CD14-positive monocyte (primary cell): ENCODE results near the gene DCC. TPM values are rescaled to one million over a fixed set of nuclear protein-coding genes. Genes with fewer than 3 reads are reported as not detected.

Experiments used
- DNase-seq, 3 donors: peaks; one replicate each; pipeline ENCODE4 v3.0.0-alpha.2; 2011 to 2022
- H2AFZ ChIP-seq: 2 replicates; pipeline ENCODE4 v1.6.0; 2012; ENCODE audit warnings: mild to moderate bottlenecking, low read depth, low read length, inconsistent platforms; ENCODE audit not compliant: insufficient read depth, poor library complexity, severe bottlenecking
- H3K27ac ChIP-seq, 2 donors: 1 replicate in 1 of 2; 2 replicates in 1 of 2; pipeline ENCODE4 v1.5.1; 2012 to 2013; ENCODE audit warnings: low read length in 2 of 2, control low read depth in 1 of 2, inconsistent platforms in 1 of 2, low read depth in 1 of 2, mild to moderate bottlenecking in 1 of 2
- H3K27me3 ChIP-seq, 2 donors: one replicate each; pipeline versions ENCODE4 v1.6.0 to v1.6.1; 2011 to 2013; ENCODE audit warnings: low read length in 2 of 2; ENCODE audit not compliant: control insufficient read depth in 2 of 2, insufficient read depth in 2 of 2
- H3K36me3 ChIP-seq, 2 donors: replicated peaks in 1 of 2; 1 replicate in 1 of 2; 2 replicates in 1 of 2; pipeline versions ENCODE4 v1.5.1 to v1.6.1; 2012 to 2013; ENCODE audit warnings: low read length in 2 of 2, control low read depth in 1 of 2, inconsistent platforms in 1 of 2, mild to moderate bottlenecking in 1 of 2; ENCODE audit not compliant: insufficient read depth in 2 of 2, control insufficient read depth in 1 of 2
- H3K4me1 ChIP-seq, 2 donors: 1 replicate in 1 of 2; 2 replicates in 1 of 2; pipeline versions ENCODE4 v1.5.1 to v1.6.1; 2012 to 2013; ENCODE audit warnings: low read length in 2 of 2, control low read depth in 1 of 2, inconsistent platforms in 1 of 2, mild to moderate bottlenecking in 1 of 2, moderate library complexity in 1 of 2; ENCODE audit not compliant: insufficient read depth in 2 of 2, control insufficient read depth in 1 of 2
- H3K4me2 ChIP-seq: replicated peaks from 2 replicates; pipeline ENCODE3; 2012; ENCODE audit warnings: low read length, moderate library complexity, mild to moderate bottlenecking; ENCODE audit not compliant: poor library complexity, severe bottlenecking; ENCODE audit errors: extremely low read depth
- H3K4me3 ChIP-seq, 3 experiments: fragments of 200-600 bp in 1 of 3; sonication (generic) in 1 of 3; replicated peaks in 1 of 3; 1 replicate in 2 of 3; 2 replicates in 1 of 3; pipeline ENCODE4 v1.5.1; 2011 to 2013; ENCODE audit warnings: low read length in 3 of 3, mild to moderate bottlenecking in 3 of 3, control low read depth in 2 of 3, low read depth in 2 of 3, inconsistent platforms in 1 of 3, moderate library complexity in 1 of 3
- H3K79me2 ChIP-seq: 2 replicates; pipeline ENCODE4 v1.6.0; 2012; ENCODE audit warnings: mild to moderate bottlenecking, control low read depth, inconsistent platforms, low read length, moderate library complexity; ENCODE audit not compliant: insufficient read depth
- H3K9ac ChIP-seq: 2 replicates; pipeline ENCODE4 v1.6.0; 2017; ENCODE audit warnings: low read length, mild to moderate bottlenecking; ENCODE audit not compliant: insufficient read depth, poor library complexity, severe bottlenecking
- H3K9me3 ChIP-seq, 2 donors: replicated peaks in 1 of 2; 1 replicate in 1 of 2; 2 replicates in 1 of 2; pipeline versions ENCODE4 v1.5.1 to v1.6.1; 2012 to 2013; ENCODE audit warnings: low read length in 2 of 2, control low read depth in 1 of 2; ENCODE audit not compliant: control insufficient read depth in 1 of 2, insufficient read depth in 1 of 2
- H4K20me1 ChIP-seq: 2 replicates; pipeline ENCODE4 v1.6.0; 2012; ENCODE audit warnings: mild to moderate bottlenecking, low read length, control low read depth, moderate library complexity; ENCODE audit not compliant: insufficient read depth
- H3K27ac Mint-ChIP-seq, 7 donors: one replicate each; pipeline ENCODE4 v1.8.0; 2020; ENCODE audit warnings: mild to moderate bottlenecking in 7 of 7, mixed read lengths in 7 of 7, moderate library complexity in 6 of 7, inconsistent platforms in 2 of 7
- H3K27me3 Mint-ChIP-seq, 3 donors: one replicate each; pipeline ENCODE4 v1.8.0; 2021 to 2022; ENCODE audit warnings: low read depth in 3 of 3, mild to moderate bottlenecking in 3 of 3, mixed read lengths in 3 of 3, moderate library complexity in 3 of 3, inconsistent platforms in 1 of 3
- H3K36me3 Mint-ChIP-seq, 2 donors: one replicate each; pipeline ENCODE4 v1.8.0; 2020; ENCODE audit warnings: mixed read lengths in 2 of 2, inconsistent platforms in 1 of 2, mild to moderate bottlenecking in 1 of 2
- H3K4me1 Mint-ChIP-seq: one replicate; pipeline ENCODE4 v1.8.0; 2020; ENCODE audit warnings: mild to moderate bottlenecking, mixed read lengths
- H3K4me3 Mint-ChIP-seq, 2 donors: one replicate each; pipeline ENCODE4 v1.8.0; 2020; ENCODE audit warnings: mild to moderate bottlenecking in 2 of 2, mixed read lengths in 2 of 2, moderate library complexity in 1 of 2
- H3K9me3 Mint-ChIP-seq, 7 donors: one replicate each; pipeline ENCODE4 v1.8.0; 2020 to 2022; ENCODE audit warnings: mixed read lengths in 7 of 7, mild to moderate bottlenecking in 6 of 7, moderate library complexity in 6 of 7, inconsistent platforms in 2 of 7
- WGBS: methylation state at CpG from one replicate; pipeline ENCODE4 v1.1.5; 2013; ENCODE audit warnings: missing lambda C conversion rate; ENCODE audit not compliant: insufficient coverage; 5-methylcytosine and 5-hydroxymethylcytosine counted together
- intact Hi-C, 2 donors: fragments of 100-400 bp; cut with micrococcal nuclease; formaldehyde crosslinking; loops; one replicate each; pipeline versions ENCODE4 v1.15.0 to v1.15.1; 2023
- polyA plus RNA-seq, 3 donors: library from polyadenylated mRNA; depleted of rRNA in 1 of 3; unstranded in 2 of 3; stranded (reverse) in 1 of 3; fragments of 300-500 nt in 2 of 3; fragments of >200 nt in 1 of 3; fragmentation: Illumina TruSeq in 2 of 3; gene quantifications; 1 replicate in 2 of 3; 2 replicates in 1 of 3; pipeline ENCODE4 v1.2.3, GENCODE V29; 2012 to 2021
- TF ChIP-seq, protein P1 (sequence below): fragments of 200-600 bp; IDR thresholded peaks from one replicate; pipeline ENCODE4 v1.8.0; 2022; ENCODE audit warnings: antibody characterized with exemption, mild to moderate bottlenecking

Gene DCC
- polyA plus RNA-seq, 3 donors = not detected

DNA sequence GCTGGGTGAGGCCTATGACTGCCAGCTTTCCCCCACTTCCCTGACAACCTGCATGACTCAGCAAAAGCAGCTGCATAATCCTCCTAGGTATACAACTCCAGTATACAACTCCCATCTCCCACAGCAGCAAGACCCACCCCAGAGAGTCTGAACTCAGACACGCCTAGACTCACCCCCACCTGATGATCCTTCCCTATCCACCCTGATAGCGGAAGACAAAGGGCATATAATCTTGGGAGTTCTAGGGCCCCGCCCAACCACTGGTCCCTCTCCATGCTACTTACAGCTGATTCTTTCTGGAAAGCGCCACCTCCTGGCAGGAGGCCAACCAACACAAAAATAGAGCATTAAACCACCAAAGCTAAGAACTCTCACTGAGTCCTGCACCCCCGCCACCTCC, 296.5 kb downstream of the DCC start:
- H3K4me1 ChIP-seq = no peaks in the 10 kb centered on the region
- no peaks in the 10 kb centered on the region for H3K27me3 ChIP-seq
- DNase-seq = no peak
- Mint-ChIP-seq H3K9me3 (peaks cover 0 to 19% (median 6%) of the 10 kb centered on the region in 7 donors), H3K27ac (peak overlapping the region in 1 of 7 donors; percentile 6), H3K27me3 (peaks cover 0 to 2% (median 0%) of the 10 kb centered on the region in 3 donors), H3K36me3 (no peaks in the 10 kb centered on the region), H3K4me3 (no peak overlapping the region), H3K4me1 (no peaks in the 10 kb centered on the region)
- H4K20me1 ChIP-seq = no peaks in the 10 kb centered on the region
- H3K27ac ChIP-seq = no peak overlapping the region
- no peak overlapping the region for H2AFZ ChIP-seq
- no peaks in the 10 kb centered on the region for H3K36me3 ChIP-seq
- peaks cover 11% of the 10 kb centered on the region in 2 donors for H3K9me3 ChIP-seq
- H3K4me3 ChIP-seq = no peak overlapping the region
- H3K79me2 ChIP-seq = no peaks in the 10 kb centered on the region
- no peak overlapping the region for H3K4me2 ChIP-seq
- TF ChIP-seq, protein P1, sequence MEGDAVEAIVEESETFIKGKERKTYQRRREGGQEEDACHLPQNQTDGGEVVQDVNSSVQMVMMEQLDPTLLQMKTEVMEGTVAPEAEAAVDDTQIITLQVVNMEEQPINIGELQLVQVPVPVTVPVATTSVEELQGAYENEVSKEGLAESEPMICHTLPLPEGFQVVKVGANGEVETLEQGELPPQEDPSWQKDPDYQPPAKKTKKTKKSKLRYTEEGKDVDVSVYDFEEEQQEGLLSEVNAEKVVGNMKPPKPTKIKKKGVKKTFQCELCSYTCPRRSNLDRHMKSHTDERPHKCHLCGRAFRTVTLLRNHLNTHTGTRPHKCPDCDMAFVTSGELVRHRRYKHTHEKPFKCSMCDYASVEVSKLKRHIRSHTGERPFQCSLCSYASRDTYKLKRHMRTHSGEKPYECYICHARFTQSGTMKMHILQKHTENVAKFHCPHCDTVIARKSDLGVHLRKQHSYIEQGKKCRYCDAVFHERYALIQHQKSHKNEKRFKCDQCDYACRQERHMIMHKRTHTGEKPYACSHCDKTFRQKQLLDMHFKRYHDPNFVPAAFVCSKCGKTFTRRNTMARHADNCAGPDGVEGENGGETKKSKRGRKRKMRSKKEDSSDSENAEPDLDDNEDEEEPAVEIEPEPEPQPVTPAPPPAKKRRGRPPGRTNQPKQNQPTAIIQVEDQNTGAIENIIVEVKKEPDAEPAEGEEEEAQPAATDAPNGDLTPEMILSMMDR = no peak
- intact Hi-C loops = no loop called here
- H3K9ac ChIP-seq = no peak overlapping the region
- 97% methylated on average over 5 of the region's 5 CpGs for WGBS

DNA sequence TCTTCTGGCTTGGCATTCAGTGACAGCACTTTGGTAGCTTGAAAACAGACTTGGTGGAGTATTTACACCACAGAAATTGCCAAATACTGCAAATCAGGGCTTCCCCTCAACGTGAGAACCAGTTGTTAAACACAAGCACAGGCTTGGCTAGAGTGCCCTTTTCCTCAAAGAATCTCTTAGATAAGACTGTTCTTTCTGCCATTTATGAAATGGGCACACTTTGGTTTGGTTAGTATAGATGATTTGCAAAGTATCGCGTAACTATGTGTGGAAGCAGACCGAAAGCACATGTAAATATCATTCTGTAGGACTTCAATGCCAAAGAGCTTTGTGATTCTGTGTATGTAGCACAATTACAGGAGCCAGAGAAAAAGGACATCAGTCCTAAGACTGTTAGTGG, 308.2 kb downstream of the DCC start:
- TF ChIP-seq, protein P1 = no peak
- no peak overlapping the region for H3K4me2 ChIP-seq
- H4K20me1 ChIP-seq = no peaks in the 10 kb centered on the region
- H3K9me3 ChIP-seq = no peaks in the 10 kb centered on the region
- H2AFZ ChIP-seq = no peak overlapping the region
- H3K4me1 ChIP-seq = no peaks in the 10 kb centered on the region
- H3K4me3 ChIP-seq = no peak overlapping the region
- no peaks in the 10 kb centered on the region for H3K27me3 ChIP-seq
- no peak for DNase-seq
- H3K79me2 ChIP-seq = no peaks in the 10 kb centered on the region
- Mint-ChIP-seq H3K36me3 (no peaks in the 10 kb centered on the region), H3K27ac (no peak overlapping the region), H3K9me3 (peaks cover 0 to 11% (median 3%) of the 10 kb centered on the region in 7 donors), H3K4me1 (no peaks in the 10 kb centered on the region), H3K27me3 (peaks cover 0 to 2% (median 0%) of the 10 kb centered on the region in 3 donors), H3K4me3 (no peak overlapping the region)
- no peak overlapping the region for H3K9ac ChIP-seq
- no peaks in the 10 kb centered on the region for H3K36me3 ChIP-seq
- intact Hi-C loops = no loop called here
- H3K27ac ChIP-seq = no peak overlapping the region
- WGBS = no CpG with 5 or more reads among the region's 4 CpGs
